ENCODE measurements around the gene PIK3C2A. TPM values are rescaled to one million over a fixed set of nuclear protein-coding genes. Genes with fewer than 3 reads are reported as not detected.

Gene PIK3C2A
- total and polyA plus RNA-seq, 2 of the 13 experiments (the other 11 are each of a cell fraction or from before 2014, with no cell fraction given), result 27.5 to 49.9 TPM

- no peak for FAIRE-seq
- POLR2A ChIA-PET, result no interaction called here
- no TSS peak for BruUV-seq (replicated peaks)
- no peak for TF ChIP-seq HDAC2 (CRISPR knock-in tag; IDR thresholded peaks at IDR 0.05)
- no peak for TF ChIP-seq ZNF879 (CRISPR knock-in tag; IDR thresholded peaks at IDR 0.05)
- no peak for TF ChIP-seq ATF5 (CRISPR knock-in tag; IDR thresholded peaks at IDR 0.05; ENCODE audit: low read depth)
- no peak for TF ChIP-seq PRDM10 (CRISPR knock-in tag; IDR thresholded peaks at IDR 0.05; ENCODE audit: low read depth)
- no peak for TF ChIP-seq POGK (CRISPR knock-in tag; conservative IDR thresholded peaks at IDR 0.05)
- TF ChIP-seq FIP1L1 (IDR thresholded peaks at IDR 0.05; ENCODE audit: borderline replicate concordance, insufficient read depth, low read depth, low read length), result no peak
- TF ChIP-seq ZNF256 (CRISPR knock-in tag; conservative IDR thresholded peaks at IDR 0.05), result no peak
- no peak for TF ChIP-seq GATAD1 (CRISPR knock-in tag; IDR thresholded peaks at IDR 0.05)
- TF ChIP-seq EEA1 (CRISPR knock-in tag; IDR thresholded peaks at IDR 0.05; ENCODE audit: borderline replicate concordance), result no peak
- TF ChIP-seq ZNF710 (CRISPR knock-in tag; IDR thresholded peaks at IDR 0.05; ENCODE audit: borderline replicate concordance), result no peak
- TF ChIP-seq CREBL2 (CRISPR knock-in tag; IDR thresholded peaks at IDR 0.05; ENCODE audit: borderline replicate concordance), result no peak
- no peak for TF ChIP-seq ZNF18 (CRISPR knock-in tag; IDR thresholded peaks at IDR 0.05; ENCODE audit: insufficient replicate concordance)
- TF ChIP-seq SRSF9 (IDR thresholded peaks at IDR 0.05; ENCODE audit: borderline replicate concordance, insufficient read depth, low read depth, low read length, poor library complexity, severe bottlenecking), result no peak
These were observed 36.3 kb upstream of the PIK3C2A start for GRCh38 chr11:17244046-17244445.

More at GRCh38 chr11:17244046-17244445, 36.3 kb upstream of the PIK3C2A start:
- no peaks in the 10 kb centered on the region for H3K79me2 ChIP-seq (ENCODE audit: insufficient read depth, low read length)
- H2AFZ ChIP-seq (ENCODE audit: low read length), result no peak overlapping the region
- no peaks in the 10 kb centered on the region for H4K20me1 ChIP-seq (ENCODE audit: insufficient read depth, low read length)
- no peak overlapping the region for H3K4me3 ChIP-seq (replicated peaks in 1 of 3; ENCODE audit: insufficient read depth in 1 of 3, low read depth in 2 of 3, low read length in 3 of 3)
- no peak overlapping the region for H3K4me2 ChIP-seq (ENCODE audit: low read depth, low read length)
- CTCF ChIA-PET (ENCODE audit: low intra/inter-chr PET ratio, low total read pairs), result no interaction called here
- H3K27ac ChIP-seq (ENCODE audit: extremely low read length, insufficient read depth, low read length), result no peak overlapping the region
- no peaks in the 10 kb centered on the region for H3K9me3 ChIP-seq (ENCODE audit: low read length)
- H3K9ac ChIP-seq (ENCODE audit: insufficient read depth, low read depth, low read length), result no peak overlapping the region
- no peak for DNase-seq (ENCODE audit: low spot score)
- ATAC-seq, result no peak
- H3K4me1 ChIP-seq (ENCODE audit: insufficient read depth, low read length), result no peaks in the 10 kb centered on the region
- no peaks in the 10 kb centered on the region; a peak in 1 of 5 replicates for H3K27me3 ChIP-seq (ENCODE audit: control insufficient read depth in 1 of 2, insufficient read depth in 2 of 2, low read length in 2 of 2)
- no peaks in the 10 kb centered on the region for H3K36me3 ChIP-seq (replicated peaks in 1 of 2; ENCODE audit: control insufficient read depth in 1 of 2, insufficient read depth in 2 of 2, low read length in 2 of 2)
- 32% methylated on average over 2 of the region's 2 CpGs for WGBS (ENCODE audit: low lambda C conversion rate)
- intact Hi-C loops (cut with micrococcal nuclease; ENCODE audit: unreplicated experiment), result no loop called here
- in situ Hi-C loops (cut with HindIII; ENCODE audit: extremely low pct_ligation_motif_present, low pct_unique_long_range_greater_than_20kb), result loop anchor here (25.0 kb wide), 1 partner anchor 268 kb away; no protein-coding TSS in a partner anchor

Data from HepG2 (cell line).